H9 (cell line): ENCODE results near the gene PTPRR. TPM values are rescaled to one million over a fixed set of nuclear protein-coding genes. Genes with fewer than 3 reads are reported as not detected.
A peak's percentile ranks its signal among the peaks of the same experiment; 100 is the strongest.

Experiments
- DNase-seq: peaks from one replicate; pipeline ENCODE4 v3.0.0-alpha.2; 2017
- H2AFZ ChIP-seq: one replicate; pipeline ENCODE4 v1.6.1; 2013; ENCODE audit warnings: mild to moderate bottlenecking, low read length, control low read depth, moderate library complexity
- H2AK5ac ChIP-seq: 2 replicates; pipeline ENCODE4 v1.6.1; 2013; ENCODE audit warnings: low read length, control low read depth, mixed read lengths; ENCODE audit not compliant: insufficient read length
- H2BK120ac ChIP-seq: one replicate; pipeline ENCODE4 v1.6.1; 2013; ENCODE audit warnings: low read depth, mild to moderate bottlenecking, low read length, control low read depth, inconsistent platforms; ENCODE audit not compliant: poor library complexity, severe bottlenecking
- H2BK12ac ChIP-seq: 2 replicates; pipeline ENCODE4 v1.6.1; 2013; ENCODE audit warnings: low read length, control low read depth, mixed read lengths, low read depth; ENCODE audit not compliant: insufficient read length
- H2BK15ac ChIP-seq: 2 replicates; pipeline ENCODE4 v1.6.1; 2013; ENCODE audit warnings: low read depth, low read length, control low read depth
- H2BK20ac ChIP-seq: one replicate; pipeline ENCODE4 v1.6.1; 2013; ENCODE audit warnings: low read depth, mild to moderate bottlenecking, low read length, control low read depth, inconsistent platforms; ENCODE audit not compliant: poor library complexity, severe bottlenecking
- H2BK5ac ChIP-seq: 2 replicates; pipeline ENCODE4 v1.6.1; 2013; ENCODE audit warnings: low read length, control low read depth, mixed read lengths; ENCODE audit not compliant: insufficient read length
- H3K14ac ChIP-seq: 2 replicates; pipeline ENCODE4 v1.6.1; 2013; ENCODE audit warnings: low read length, control low read depth; ENCODE audit not compliant: insufficient read depth
- H3K18ac ChIP-seq: 2 replicates; pipeline ENCODE4 v1.6.1; 2013; ENCODE audit warnings: low read depth, mild to moderate bottlenecking, mixed read lengths, low read length, control low read depth; ENCODE audit not compliant: insufficient read length
- H3K23ac ChIP-seq: 2 replicates; pipeline ENCODE4 v1.6.1; 2013; ENCODE audit warnings: low read length, control low read depth, mixed read lengths, low read depth; ENCODE audit not compliant: insufficient read length
- H3K23me2 ChIP-seq: 2 replicates; pipeline ENCODE4 v1.6.1; 2013; ENCODE audit warnings: low read depth, mild to moderate bottlenecking, mixed read lengths, low read length, control low read depth; ENCODE audit not compliant: insufficient read length, poor library complexity, severe bottlenecking
- H3K27ac ChIP-seq: 2 replicates; pipeline ENCODE4 v1.5.1; 2013; ENCODE audit warnings: low read length, control low read depth, mixed read lengths, low read depth; ENCODE audit not compliant: insufficient read length
- H3K27me3 ChIP-seq: 2 replicates; pipeline ENCODE4 v1.6.1; 2013; ENCODE audit warnings: low read length, control low read depth, inconsistent platforms; ENCODE audit not compliant: insufficient read depth
- H3K4ac ChIP-seq: 2 replicates; pipeline ENCODE4 v1.6.1; 2013; ENCODE audit warnings: low read depth, mild to moderate bottlenecking, control low read depth, inconsistent platforms, low read length, moderate library complexity
- H3K4me1 ChIP-seq: 2 replicates; pipeline ENCODE4 v1.6.1; 2013; ENCODE audit warnings: low read length, control low read depth, inconsistent platforms; ENCODE audit not compliant: insufficient read depth
- H3K4me2 ChIP-seq: 2 replicates; pipeline ENCODE4 v1.6.1; 2013; ENCODE audit warnings: low read length, control low read depth, mixed read lengths; ENCODE audit not compliant: insufficient read length, insufficient read depth
- H3K56ac ChIP-seq: 2 replicates; pipeline ENCODE4 v1.6.1; 2013; ENCODE audit warnings: low read depth, mild to moderate bottlenecking, mixed read lengths, low read length, control low read depth; ENCODE audit not compliant: insufficient read length
- H3K79me1 ChIP-seq: 2 replicates; pipeline ENCODE4 v1.6.1; 2013; ENCODE audit warnings: low read depth, mild to moderate bottlenecking, moderate library complexity, low read length, control low read depth, inconsistent platforms; ENCODE audit not compliant: insufficient read depth, poor library complexity, severe bottlenecking
- H3K79me2 ChIP-seq: 2 replicates; pipeline ENCODE4 v1.6.1; 2013; ENCODE audit warnings: low read length, control low read depth, inconsistent platforms; ENCODE audit not compliant: insufficient read depth
- H3K9ac ChIP-seq: 2 replicates; pipeline ENCODE4 v1.6.1; 2013; ENCODE audit warnings: low read length, control low read depth, mixed read lengths; ENCODE audit not compliant: insufficient read length; ENCODE audit errors: extremely low read depth
- H3K9me3 ChIP-seq: one replicate; pipeline ENCODE4 v1.6.1; 2013; ENCODE audit warnings: low read depth, low read length, inconsistent platforms; ENCODE audit not compliant: control insufficient read depth
- H3T11ph ChIP-seq: one replicate; pipeline ENCODE4 v1.6.1; 2013; ENCODE audit warnings: mild to moderate bottlenecking, low read length, control low read depth, inconsistent platforms
- H4K20me1 ChIP-seq: one replicate; pipeline ENCODE4 v1.6.1; 2013; ENCODE audit not compliant: control insufficient read depth, insufficient read length, insufficient read depth
- H4K5ac ChIP-seq: 2 replicates; pipeline ENCODE4 v1.6.1; 2013; ENCODE audit warnings: low read depth, mild to moderate bottlenecking, mixed read lengths, low read length, control low read depth; ENCODE audit not compliant: insufficient read length
- H4K8ac ChIP-seq: replicated peaks from 2 replicates; pipeline ENCODE4 v1.6.1; 2013; ENCODE audit warnings: low read length, control low read depth, mixed read lengths, low read depth; ENCODE audit not compliant: insufficient read length
- H4K91ac ChIP-seq: 2 replicates; pipeline ENCODE4 v1.6.1; 2013; ENCODE audit warnings: low read depth, mild to moderate bottlenecking, moderate library complexity, mixed read lengths, low read length, control low read depth; ENCODE audit not compliant: insufficient read length
- H3K27ac Mint-ChIP-seq, 3 experiments: 2 replicates in 2 of 3; 3 replicates in 1 of 3; pipeline ENCODE4 v1.8.0; 2020 to 2021; ENCODE audit warnings: mixed read lengths in 3 of 3, mild to moderate bottlenecking in 1 of 3, moderate library complexity in 1 of 3
- H3K27me3 Mint-ChIP-seq: 2 replicates; pipeline ENCODE4 v1.8.0; 2021; ENCODE audit warnings: low read depth, mild to moderate bottlenecking, moderate library complexity, mixed read lengths
- H3K36me3 Mint-ChIP-seq, 3 experiments: 2 replicates in 2 of 3; 3 replicates in 1 of 3; pipeline ENCODE4 v1.8.0; 2020 to 2021; ENCODE audit warnings: low read depth in 3 of 3, mixed read lengths in 3 of 3; ENCODE audit not compliant: insufficient read depth in 1 of 3
- H3K4me1 Mint-ChIP-seq, 2 experiments: 2 replicates each; pipeline ENCODE4 v1.8.0; 2020; ENCODE audit warnings: mixed read lengths in 2 of 2
- H3K4me3 Mint-ChIP-seq, 2 experiments: 2 replicates in 1 of 2; 3 replicates in 1 of 2; pipeline ENCODE4 v1.8.0; 2020 to 2021; ENCODE audit warnings: mild to moderate bottlenecking in 2 of 2, mixed read lengths in 2 of 2, moderate library complexity in 1 of 2
- H3K9me3 Mint-ChIP-seq, 2 experiments: 2 replicates in 1 of 2; 3 replicates in 1 of 2; pipeline ENCODE4 v1.8.0; 2020; ENCODE audit warnings: mild to moderate bottlenecking in 2 of 2, mixed read lengths in 2 of 2, moderate library complexity in 1 of 2
- WGBS: extraction: QIAGEN DNeasy Blood & Tissue Kit; methylation state at CpG from one replicate; pipeline ENCODE4 v1.1.7; 2013; ENCODE audit warnings: missing lambda C conversion rate, low lambda C conversion rate, mixed read lengths; ENCODE audit not compliant: insufficient read length; ENCODE audit errors: extremely low coverage; 5-methylcytosine and 5-hydroxymethylcytosine counted together
- total RNA-seq: library from RNA; stranded (reverse); gene quantifications from 2 replicates; pipeline ENCODE4 v1.2.1, GENCODE V29; 2021
- TF ChIP-seq, protein P1 (sequence below): fragments of 200-600 bp; sonication (generic); conservative IDR thresholded peaks from 3 replicates; pipeline ENCODE4 v1.8.0; 2021; ENCODE audit warnings: antibody characterized with exemption, mild to moderate bottlenecking

Gene PTPRR
- total RNA-seq, 1 experiment from 2014 or later: 0.22 TPM

- Histone ChIP-seq H2BK20ac (no peak overlapping the region), H4K8ac (no peak overlapping the region), H3K9ac (no peak overlapping the region), H4K20me1 (no peaks in the 10 kb centered on the region), H2BK120ac (no peak overlapping the region), H3K23me2 (no peaks in the 10 kb centered on the region), H4K91ac (no peak overlapping the region), H3K27ac (no peak overlapping the region), H2AFZ (no peak overlapping the region), H3K4me2 (no peak overlapping the region), H3K27me3 (no peaks in the 10 kb centered on the region), H3K79me1 (no peaks in the 10 kb centered on the region), H3K9me3 (no peaks in the 10 kb centered on the region), H3K14ac (no peak overlapping the region), H3K56ac (no peak overlapping the region), H3K18ac (no peak overlapping the region), H3K79me2 (no peaks in the 10 kb centered on the region), H4K5ac (no peak overlapping the region), H2BK15ac (no peak overlapping the region), H3T11ph (no peak overlapping the region), H2AK5ac (no peak overlapping the region), H2BK5ac (no peak overlapping the region), H3K23ac (no peak overlapping the region), H2BK12ac (no peak overlapping the region), H3K4me1 (no peaks in the 10 kb centered on the region), H3K4ac (no peak overlapping the region)
- peaks cover 13 to 17% of the 10 kb centered on the region in 2 experiments for H3K9me3 Mint-ChIP-seq
- peak overlapping the region in 1 of 3 experiments; percentile 16; a peak in 2 of 7 replicates for H3K27ac Mint-ChIP-seq
- H3K36me3 Mint-ChIP-seq: peaks cover 11 to 17% (median 15%) of the 10 kb centered on the region in 3 experiments
- TF ChIP-seq, protein P1, sequence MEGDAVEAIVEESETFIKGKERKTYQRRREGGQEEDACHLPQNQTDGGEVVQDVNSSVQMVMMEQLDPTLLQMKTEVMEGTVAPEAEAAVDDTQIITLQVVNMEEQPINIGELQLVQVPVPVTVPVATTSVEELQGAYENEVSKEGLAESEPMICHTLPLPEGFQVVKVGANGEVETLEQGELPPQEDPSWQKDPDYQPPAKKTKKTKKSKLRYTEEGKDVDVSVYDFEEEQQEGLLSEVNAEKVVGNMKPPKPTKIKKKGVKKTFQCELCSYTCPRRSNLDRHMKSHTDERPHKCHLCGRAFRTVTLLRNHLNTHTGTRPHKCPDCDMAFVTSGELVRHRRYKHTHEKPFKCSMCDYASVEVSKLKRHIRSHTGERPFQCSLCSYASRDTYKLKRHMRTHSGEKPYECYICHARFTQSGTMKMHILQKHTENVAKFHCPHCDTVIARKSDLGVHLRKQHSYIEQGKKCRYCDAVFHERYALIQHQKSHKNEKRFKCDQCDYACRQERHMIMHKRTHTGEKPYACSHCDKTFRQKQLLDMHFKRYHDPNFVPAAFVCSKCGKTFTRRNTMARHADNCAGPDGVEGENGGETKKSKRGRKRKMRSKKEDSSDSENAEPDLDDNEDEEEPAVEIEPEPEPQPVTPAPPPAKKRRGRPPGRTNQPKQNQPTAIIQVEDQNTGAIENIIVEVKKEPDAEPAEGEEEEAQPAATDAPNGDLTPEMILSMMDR: no peak
- peaks cover 1% of the 10 kb centered on the region; the same call in 1 of the 2 replicates for H3K27me3 Mint-ChIP-seq
- H3K4me1 Mint-ChIP-seq: peaks cover 47 to 54% of the 10 kb centered on the region in 2 experiments
- WGBS: no CpG with 5 or more reads among the region's 3 CpGs
- DNase-seq: no peak
- H3K4me3 Mint-ChIP-seq: no peak overlapping the region
These were observed 108.4 kb downstream of the PTPRR start for GRCh38 chr12:70812136-70812535.
